PC-9 (cell line): ENCODE results near the gene NIBAN1.

Source experiments
- CTCF ChIP-seq: fragments of 200-600 bp; sonication (generic); conservative IDR thresholded peaks from 2 replicates; pipeline ENCODE4 v1.6.1; 2017; ENCODE audit warnings: mixed run types, antibody characterized with exemption, mild to moderate bottlenecking, moderate library complexity
- EZH2 ChIP-seq: fragments of 200-600 bp; sonication (generic); IDR thresholded peaks from 2 replicates; pipeline ENCODE4 v1.8.0; 2017; ENCODE audit warnings: antibody characterized with exemption, low read depth

DNA sequence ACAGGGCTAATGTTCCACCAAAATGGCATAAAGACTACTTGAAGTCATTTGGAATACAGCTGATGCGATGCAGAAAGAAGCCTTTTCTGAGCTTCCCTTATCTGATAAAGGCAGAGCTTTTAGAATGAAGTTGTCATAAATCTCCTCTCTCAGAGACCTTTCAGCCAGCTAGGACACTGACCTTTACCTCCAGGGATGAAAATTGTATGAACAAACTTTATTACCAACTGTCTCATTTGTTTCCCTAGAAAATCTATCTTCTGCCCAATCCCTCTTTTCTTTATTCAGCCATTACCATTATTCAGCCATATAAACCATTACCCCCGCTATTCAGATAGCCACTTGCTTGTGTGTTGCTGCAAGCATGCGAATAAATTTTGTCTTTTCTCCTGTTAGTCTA, 41.3 kb upstream of the NIBAN1 start:
- TF ChIP-seq CTCF (no peak), EZH2 (no peak)
